Testis (tissue), 2 donors: Measurements from ENCODE around the gene EVPL.

Experiments
- CTCF ChIP-seq, 3 experiments: fragments of 450-650 bp in 2 of 3; fragments of 200-600 bp in 1 of 3; sonication (generic) in 1 of 3; IDR thresholded peaks; one replicate each; pipeline ENCODE4 v1.5.1; 2016 to 2019; ENCODE audit warnings: antibody characterized with exemption in 3 of 3, mild to moderate bottlenecking in 2 of 3, moderate library complexity in 1 of 3
- POLR2A ChIP-seq: fragments of 450-650 bp; IDR thresholded peaks from one replicate; pipeline ENCODE4 v1.6.1; 2017; ENCODE audit warnings: antibody characterized with exemption, mild to moderate bottlenecking, moderate library complexity

- TF ChIP-seq POLR2A (no peak), CTCF (IDR thresholded peaks at IDR 0.05) (no peak)
Measured at GRCh38 chr17:75994802-75995370, 32.2 kb downstream of the EVPL start.
